SK-N-MC (cell line): ENCODE results near the gene GNB3.

Experiments
- EZH2 ChIP-seq: fragments of 200-600 bp; sonication (generic); IDR thresholded peaks from one replicate; pipeline ENCODE4 v1.6.1; 2017; ENCODE audit warnings: antibody characterized with exemption
- FOXP2 ChIP-seq: optimal IDR thresholded peaks from 2 replicates; pipeline ENCODE3; 2011; ENCODE audit warnings: mild to moderate bottlenecking, moderate library complexity; ENCODE audit not compliant: insufficient read depth; ENCODE audit errors: extremely low read length, control extremely low read depth
- POLR2AphosphoS5 ChIP-seq: IDR thresholded peaks from 2 replicates; pipeline ENCODE4 v1.6.1; 2012; ENCODE audit warnings: mild to moderate bottlenecking, low read depth, low read length, borderline replicate concordance

DNA sequence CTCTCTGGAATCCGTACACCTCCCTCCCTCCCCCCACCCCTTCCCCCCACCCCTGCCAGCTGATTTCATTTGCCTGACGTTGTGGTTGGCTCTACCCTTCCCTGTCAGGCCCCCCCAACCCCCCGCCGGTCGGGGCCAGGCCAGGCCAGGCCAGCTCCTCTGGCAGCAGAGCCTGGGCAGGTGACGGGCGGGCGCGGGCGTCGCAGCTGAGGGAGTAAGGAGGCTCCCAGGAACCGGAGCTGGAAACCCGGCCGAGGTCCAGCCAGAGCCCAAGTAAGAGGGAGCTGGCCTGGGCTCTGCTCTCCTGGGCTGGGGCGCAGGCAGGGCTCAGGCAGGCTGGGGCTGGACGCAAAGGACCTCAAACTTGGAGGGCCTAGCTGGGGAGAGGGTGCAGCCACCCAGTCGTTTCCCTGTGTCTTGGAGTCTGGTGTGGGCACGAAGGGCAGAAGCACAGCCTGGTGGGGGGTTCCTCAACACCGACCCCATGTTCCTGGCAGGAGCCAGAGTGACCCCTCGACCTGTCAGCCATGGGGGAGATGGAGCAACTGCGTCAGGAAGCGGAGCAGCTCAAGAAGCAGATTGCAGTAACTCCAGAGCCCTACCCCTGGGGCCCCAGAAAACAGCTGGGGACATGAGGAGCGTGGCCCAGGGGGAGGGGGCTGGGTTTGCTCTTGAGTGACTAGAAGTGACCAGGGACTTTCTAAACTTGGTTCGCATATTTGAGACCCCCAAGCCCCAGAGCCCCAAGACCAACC is at the start of gene GNB3:
- TF ChIP-seq POLR2AphosphoS5 (no peak), EZH2 (no peak), FOXP2 (no peak)
